Activated T-helper 9 cell treated with anti-CD3 and anti-CD28 coated beads, Interleukin-2, amount 50 U/mL, for 16 hours (primary cell): ENCODE results near the gene HAAO.

Experiments
- DNase-seq: peaks from one replicate; pipeline ENCODE4 v3.0.0-alpha.2; 2020; ENCODE audit warnings: low read depth

Gene HAAO

DNA sequence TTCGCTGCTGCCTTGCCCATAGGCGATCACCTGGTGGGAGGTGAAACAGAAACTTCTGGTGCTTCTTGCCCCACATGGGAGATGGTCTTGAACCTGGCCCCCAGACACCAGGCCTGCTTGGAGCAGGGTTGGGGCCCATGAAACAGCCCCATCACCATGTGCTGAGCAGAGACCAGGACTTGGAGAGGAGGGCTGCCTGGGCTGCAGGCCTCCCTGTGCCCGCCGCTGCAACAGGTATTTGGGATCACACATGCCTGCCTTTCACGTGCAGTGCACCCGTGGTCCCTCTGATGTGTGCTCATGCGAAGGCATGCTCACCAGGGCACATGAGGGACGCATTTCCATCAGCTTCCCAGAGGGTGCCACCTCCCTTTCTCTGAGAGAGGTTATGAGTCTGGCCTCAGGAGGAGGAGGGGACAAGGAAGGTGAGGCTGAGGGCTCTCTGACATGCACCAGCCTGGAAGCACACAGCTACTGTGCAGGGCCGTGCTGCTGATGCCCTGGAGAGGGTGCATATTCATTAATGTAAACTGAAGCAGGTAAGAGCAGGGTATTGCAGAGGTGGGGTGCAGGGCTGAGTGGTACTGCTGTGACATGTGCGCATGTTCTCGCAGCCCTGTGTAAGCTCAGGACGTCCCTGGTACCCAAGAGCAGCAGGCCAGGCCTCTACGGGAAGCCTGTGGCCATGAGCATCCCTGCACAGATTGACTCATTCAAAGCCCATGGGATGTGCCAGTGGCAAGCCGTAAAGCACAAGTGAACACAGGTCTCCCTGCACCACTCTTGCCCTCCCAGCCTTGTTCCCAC, 24.3 kb downstream of the HAAO start:
- DNase-seq = no peak

DNA sequence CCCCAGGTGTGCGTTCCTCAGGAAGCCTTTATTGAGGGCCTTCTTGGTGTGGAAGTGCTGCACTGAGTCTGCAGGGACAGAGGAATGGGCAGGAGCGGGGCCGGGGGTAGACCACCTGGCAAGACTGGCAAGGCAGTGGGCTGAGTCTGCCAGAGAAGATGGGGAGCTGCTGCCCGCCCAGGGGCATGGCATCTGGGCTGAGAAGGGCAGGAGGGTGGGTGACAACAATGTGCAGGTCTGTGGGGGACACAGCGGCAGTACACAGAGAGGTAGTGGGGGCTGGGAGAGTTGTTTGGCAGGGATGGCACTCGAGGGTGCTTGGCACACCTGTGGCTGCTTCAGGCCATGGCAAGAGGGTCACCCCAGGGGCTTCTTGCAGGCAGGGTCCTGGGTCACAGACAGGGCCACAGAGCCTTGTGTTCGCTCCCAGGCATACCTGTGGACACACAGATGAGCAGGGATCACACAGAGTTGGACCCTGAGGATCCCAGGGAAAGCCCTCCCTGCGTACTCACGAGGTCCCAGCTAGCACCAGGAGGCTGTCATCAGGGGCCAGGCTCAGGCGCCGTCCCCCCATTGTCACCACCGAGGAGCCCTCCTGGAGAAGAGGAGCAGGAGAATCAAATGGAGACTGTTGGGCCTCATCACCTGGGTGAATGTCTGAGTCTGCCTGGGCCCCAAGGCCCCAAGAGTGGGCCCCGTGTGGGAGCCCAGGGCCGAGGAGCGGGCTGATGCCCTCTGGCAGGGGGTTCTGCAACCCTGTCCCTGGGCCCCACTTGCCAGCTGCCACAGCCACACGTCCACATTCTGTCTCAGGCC, 25.1 kb downstream of the HAAO start:
- no peak for DNase-seq

DNA sequence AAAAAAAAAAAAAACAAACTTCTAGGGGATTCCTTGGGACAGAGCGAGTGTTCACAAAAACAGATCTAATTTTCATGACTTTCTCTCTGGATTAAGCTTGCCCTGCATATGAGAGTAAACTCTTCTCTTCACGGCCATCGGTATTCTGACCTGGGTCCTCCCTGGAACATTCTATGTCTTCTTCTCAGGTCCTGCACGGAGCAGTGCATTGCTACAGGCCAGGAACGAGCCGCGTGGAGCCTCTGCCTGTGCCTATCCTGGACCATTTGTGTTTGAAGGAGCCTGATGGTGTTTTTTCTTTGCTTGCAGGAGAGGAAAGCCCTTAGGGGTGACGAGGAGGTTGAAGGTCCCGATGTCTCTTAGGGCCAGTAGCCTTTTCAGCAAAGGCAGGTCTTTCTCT, 26.7 kb downstream of the HAAO start:
- DNase-seq = no peak

DNA sequence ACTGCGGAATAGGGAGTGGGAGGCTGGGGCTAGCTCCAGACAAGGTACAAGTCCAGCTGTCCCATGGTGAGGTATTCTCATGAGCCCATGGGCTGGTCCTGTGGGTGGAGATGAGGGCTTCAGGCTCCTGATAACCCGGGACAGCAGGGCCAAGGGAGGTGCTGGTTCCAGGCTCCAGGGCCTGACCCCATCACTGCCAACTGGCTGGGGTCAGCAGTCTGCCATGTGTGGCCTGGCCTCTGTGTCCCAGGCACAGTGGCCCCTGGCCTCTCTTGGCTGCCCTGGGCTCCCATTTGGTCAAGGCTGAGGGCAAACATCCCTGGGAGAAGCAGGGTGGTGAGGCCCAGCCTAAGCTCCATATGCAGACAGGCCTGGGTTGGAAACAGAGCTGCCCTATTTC, 27.5 kb downstream of the HAAO start:
- DNase-seq = no peak

DNA sequence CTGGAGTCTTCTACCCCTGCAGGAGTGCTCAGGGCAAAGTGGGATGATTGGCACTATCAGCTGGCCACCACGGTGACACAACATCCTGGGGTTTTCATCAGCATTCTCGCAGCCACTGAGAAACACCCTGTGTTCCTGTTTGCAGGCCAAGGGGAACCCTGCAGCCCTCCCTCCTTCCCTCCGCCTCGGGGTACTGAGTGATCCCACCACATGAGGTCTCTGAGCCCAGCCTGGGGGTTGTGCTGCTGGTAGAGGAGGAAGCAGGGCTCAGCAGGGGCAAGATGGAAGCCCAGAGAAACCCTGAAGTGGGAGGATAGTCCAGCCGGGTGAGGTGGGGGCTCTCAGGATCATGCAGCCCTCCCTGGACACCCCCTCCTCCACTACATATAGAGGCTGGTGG, 28.3 kb downstream of the HAAO start, which contains the start of gene OXER1:
Gene OXER1, minus strand, starts transcription at position 40 of the 400 bp plus-strand sequence. CDS start 73 bp downstream, outside the sequence.
- no peak for DNase-seq

DNA sequence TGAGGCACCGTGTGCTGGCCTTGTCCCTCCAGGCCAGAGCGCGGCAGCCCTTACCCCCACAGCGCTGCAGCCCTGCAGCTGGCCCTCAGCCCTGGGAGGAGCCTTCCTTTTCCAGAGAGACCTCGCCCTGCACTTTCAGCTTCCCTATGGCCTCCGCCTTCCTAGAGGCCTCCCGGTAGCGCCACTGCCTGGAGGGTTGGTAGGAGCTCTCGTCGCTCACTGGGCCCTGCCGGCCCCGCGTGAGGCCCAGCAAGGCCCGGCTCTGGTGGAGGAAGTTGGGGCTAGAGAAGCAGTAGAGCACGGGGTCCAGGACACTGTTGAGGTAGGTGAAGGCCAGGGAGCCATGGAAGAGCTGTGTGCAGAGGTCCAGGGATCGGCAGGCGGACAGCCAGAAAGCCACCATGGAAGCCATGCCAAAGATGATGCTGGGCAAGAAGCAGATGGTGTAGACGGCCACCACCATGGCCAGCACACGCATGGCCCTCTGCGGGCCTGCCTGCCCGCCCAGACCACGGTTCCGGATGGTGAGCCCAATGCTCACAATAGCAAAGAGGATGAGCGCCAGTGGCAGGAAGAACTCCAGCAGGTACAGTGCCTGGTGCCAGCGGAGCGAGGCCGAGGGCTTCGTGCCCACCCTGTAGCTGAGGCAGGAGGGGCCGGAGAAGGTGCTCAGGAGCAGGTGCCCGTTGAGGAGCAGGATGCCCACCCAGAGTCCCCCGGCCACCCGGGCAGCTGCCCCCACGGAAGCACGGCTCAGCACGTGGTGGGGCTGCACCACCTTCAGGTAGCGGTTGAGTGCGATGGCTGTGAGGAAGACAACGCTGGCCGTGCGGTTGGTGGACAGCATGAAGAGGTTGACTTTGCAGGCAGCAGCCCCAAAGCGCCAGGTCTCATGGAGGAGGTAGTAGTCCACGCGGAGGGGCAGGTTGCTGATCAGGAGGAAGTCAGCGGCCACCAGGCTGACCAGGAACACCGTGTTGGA, 29.3 kb downstream of the HAAO start:
- DNase-seq = no peak

DNA sequence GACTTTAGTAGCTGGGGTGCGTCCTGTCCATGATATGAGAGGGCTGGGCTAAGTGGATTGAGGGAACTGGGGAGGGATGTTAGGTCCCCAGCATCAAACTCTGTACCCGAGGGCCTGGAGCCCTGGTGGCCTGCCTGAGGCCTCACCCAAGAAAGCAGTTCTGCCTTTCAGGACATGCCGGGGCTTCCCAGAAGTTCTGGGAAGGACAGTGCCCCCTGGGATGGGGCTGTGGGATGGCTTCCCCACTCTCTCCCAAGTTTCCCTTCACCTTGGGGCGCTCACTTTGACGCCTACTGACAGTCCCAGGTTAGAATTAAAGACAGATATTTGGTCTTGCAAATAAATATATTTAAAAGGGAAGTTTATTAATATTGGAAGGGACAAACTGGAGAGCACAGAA, 30.2 kb downstream of the HAAO start:
- no peak for DNase-seq

DNA sequence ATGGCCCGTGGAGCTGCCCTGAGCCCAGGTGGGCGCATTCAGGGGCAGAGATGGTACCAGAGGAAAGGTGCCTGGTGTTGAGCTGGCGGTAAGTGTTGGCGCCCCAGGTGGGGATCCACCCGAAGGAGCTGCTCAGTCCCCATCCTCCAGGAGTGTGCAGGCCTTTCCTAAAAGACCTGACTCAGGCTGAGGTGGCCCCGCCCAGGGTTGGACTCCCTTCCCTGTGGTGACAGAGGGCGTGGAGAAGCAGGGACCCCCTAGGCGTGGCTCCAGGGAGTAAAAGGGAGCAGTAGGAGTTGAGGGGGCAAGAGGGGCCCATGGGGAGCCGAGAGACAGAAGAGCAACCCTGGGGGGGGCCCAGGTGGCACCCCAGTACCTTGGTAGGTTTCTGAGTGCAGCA, 30.8 kb downstream of the HAAO start:
- no peak for DNase-seq

DNA sequence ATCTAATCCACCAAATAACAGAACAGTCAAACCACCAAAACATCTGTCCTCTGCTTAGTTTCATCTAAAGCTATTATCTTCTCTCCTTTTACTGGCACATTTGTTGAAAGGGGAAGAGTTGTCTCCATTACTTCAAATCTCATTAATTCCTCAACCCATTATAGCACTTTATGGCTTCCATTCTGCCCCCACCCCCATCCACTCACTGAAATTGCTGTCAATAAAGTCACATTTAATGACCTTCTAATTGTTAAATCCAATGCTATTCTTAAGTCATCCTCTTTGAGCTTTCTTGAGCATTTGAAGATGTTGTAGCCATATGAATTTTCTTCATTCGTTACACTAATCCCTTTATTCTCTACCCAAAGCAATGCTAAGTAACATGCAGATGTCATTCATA, 33.6 kb downstream of the HAAO start:
- no peak for DNase-seq

DNA sequence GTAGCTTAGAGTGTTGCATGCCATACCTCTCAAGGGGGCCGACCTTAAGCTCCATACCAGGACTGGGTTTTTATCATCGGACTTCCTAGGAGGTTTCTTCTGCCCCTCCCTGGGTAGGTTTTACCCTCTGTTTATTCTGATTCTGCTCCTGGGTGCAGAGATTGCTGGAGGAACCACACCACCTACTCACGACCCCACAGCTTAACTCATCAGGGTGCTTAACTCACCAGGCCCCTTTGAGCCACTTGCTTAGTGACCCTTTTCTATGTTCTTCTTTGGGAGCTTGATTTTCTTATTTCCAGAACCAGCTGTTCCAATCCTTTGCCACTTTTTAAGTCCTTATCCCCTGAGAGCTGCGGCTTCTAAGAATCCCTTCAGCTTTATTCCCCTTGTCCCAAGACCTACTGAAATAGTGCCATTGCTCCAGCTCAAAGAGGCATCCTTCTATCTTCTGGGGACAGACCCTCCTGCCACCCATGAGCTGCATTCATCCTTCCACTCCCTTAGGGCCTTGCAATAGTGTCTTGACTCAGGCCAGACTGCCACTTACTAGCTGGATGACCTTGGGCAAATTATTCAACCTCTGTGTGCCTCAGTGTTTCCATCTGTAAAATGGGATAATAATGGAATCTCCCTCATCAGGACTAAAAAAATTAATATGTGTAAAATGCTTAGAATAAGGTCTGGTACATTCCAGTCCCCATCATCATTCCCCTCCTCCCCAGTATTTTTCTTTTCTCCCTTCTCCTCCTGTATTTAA, 34.2 kb downstream of the HAAO start:
- no peak for DNase-seq

DNA sequence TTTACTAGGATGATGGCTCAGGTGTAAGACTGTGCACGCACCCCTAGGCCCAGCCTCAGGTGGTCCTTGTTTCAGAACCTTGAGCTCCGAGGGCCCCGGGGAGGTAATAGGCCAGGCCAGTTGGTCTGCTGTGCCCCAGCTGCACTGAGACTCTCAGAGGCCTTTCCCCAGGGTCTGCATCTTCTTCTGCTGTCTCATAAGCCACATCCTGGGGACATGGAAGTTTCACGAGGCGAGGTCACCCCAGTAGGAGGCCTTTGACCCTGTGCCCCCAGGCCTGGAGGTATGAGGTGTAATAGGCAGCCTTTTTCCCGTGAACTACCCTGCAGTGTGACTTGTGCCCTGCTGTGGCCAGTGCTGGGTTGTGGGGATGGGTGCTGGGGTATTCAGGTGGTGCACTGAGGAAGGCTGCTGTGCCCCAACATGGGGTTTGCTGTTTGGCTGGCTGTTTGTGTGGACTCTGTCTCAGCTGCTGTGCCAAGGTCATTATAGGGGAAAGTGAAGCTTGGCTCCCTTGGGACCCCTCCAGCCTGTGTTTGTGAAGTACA, 35.3 kb downstream of the HAAO start:
- DNase-seq = no peak

DNA sequence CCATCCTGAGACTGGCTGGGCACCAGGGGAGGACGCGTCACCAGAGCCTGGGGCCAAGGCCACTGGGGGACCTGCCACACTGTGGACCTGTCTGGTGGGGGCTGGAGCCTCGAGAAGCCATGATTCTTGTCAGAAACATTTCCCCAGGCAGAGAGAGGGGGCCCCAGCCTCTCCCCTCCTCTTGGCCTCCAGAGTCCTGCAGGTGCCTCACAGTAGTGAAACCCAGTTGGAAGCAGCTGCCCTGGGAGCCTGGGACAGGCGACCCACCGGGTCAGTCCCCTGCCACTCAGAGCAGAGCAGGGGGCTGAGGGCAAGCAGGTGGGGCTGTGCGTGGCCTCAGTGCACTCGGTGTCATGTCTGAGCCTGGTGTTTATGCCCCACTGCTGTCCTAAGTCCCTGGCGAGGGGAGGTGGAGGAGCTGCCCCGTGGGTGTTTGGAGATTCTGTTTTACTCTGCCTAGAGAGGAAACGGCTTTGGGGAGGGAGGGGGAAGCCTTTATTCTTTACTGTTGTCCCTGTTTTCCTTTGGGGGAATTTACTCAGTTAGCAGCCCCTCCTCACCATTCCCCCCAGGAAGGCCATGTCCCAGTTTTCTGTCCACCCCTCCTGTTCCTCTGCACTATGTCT, 36.1 kb downstream of the HAAO start:
- no peak for DNase-seq

DNA sequence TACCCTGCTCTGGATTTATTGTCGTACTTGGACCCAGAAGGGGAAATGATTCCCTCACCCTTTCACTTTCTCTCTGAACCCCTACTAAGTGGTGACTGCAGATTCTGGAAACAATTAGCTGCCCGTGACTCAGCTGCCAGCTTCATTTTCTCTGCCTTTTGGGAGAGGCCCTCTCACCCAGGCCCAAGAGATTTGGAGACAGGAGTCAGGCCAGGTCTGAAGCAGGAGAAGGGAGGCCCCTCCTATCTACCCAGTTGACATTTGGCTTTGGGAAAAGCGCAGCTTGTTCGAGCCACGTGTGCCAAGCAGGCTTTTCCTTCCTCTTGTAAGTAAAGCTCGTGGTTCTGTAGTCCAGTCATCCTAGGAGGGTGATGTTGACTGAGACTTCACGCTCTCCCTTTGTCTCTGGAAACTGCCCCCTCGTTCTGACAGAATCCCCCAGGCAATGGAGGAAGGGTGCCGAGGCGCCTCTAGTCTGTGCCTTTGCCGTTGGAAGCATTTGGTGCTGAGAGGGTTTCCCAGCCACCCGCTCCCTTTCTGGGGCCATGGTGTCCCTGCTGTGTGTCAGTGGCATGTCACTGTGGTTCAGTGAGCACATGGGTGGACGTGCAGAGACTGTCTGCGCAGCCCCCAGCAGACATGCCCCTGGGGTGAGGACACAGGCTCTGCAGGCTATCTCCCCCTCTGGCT, 37.0 kb downstream of the HAAO start:
- no peak for DNase-seq

DNA sequence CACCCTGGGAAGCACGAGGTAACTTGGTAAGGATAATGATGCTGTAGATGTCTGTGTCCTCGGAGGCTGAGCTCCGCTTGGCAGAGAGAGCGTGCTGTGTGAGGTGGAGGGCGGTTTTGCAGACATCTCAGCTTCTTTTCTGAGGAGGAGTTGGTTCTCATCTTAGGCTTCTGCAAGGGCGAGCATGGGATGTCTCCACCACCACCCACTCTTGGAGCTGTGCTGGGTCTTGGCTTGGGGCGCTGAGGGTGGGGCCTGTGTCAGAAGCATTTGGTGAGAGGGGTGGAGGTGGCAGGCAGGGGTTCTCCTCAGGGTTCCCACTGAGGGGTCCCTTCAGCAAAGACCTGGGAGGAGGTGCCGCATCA, 37.6 kb downstream of the HAAO start:
- DNase-seq = no peak

DNA sequence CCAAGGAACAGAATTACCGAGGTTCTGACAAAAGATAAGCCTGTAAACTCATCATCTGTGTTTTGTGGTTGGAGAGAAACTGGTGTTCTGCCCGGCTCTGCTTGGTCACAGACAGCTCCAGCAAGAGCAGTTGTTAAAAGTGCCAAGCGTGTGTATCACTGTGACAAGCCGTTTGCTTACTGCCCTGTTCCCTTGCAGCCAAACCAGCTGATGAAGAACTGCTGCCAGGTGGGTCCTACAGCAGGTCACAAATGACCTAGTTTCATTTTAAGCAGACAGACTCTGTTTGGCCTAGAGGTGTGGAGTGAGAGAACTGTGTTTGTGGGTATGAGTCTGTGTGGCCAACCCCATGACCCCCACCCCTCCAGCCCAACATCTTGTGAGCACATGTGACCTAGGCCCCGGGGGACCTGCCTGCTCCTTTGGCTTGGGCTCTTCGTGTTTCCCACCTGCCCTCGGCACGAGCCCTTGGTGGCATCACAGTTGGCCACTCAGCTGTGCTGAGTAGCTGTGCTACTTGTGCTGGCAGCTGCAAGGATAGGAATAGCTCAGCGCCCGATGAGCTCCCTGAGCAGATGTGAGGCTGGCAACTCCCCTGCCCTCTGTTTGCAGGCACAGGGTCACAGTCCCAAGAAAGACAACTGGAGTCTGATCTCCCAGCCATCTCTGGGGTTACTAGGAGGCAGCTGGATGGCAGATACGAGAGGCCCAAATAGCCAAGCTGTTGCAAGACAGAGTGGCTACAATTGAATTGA, 38.2 kb downstream of the HAAO start:
- no peak for DNase-seq

DNA sequence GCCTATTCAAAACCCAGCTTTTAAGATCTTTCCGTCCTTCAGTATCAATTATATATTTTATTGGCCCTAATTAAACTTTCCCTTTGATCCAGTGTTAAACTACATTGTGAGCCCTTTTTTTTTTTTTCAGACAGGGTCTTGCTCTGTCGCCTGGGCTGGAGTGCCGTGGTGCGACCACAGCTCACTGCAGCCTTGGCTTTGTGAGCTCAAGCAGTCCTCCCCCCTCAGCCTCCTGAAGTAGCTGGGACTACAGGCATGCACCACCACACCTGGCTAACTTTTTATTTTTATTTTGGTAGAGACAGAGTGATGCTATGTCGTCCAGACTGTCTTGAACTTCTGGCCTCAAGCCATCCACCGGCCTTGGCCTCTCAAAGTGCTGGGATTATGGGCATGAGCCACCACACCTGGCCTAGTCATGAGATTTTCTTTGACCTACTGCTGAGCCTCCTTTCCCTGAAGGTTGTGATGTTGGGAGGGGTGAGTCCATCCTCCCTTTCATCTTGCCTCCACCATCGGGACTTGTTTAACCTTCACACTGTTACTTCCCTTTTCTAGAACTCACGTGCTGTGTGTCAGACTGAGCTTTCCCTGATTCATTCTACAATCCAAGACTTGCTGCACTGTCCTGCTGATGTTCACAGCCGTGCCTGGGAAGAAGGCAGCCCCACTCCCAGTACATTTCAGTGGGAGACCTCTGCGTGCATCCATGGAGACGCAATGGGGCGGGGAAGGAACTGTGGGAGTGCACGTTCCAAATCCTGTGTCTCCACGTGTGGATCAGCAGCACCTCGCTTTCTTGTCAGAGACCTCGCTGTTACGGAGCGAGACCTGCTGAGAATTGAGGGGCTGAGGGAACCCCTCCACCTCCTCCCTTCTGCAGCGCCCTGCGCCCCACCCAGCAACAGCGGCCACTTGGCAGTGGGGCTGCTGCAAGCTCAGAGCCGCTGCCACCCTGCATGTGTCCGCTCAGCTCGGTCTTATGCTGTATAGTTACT, 39.3 kb downstream of the HAAO start:
- no peak for DNase-seq

DNA sequence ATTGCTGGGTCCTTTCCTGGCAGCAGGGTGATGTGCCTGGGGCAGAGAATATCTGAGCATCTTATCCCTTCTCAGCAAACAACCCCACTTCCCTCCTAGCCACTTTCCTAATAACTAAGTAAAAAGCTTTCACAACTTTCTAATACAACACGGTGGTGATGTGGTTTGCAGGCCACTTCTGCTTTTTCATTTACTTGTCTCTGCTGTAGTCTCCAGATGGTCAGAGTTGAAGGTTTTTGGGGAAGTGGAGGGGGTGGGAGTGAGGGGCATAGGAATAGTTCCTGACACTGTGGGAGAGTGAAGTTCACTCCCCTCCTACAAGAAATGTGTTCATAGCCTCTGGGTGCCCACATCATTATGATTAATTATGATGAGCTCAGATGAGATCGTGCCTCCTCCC, 40.1 kb downstream of the HAAO start:
- DNase-seq = no peak

DNA sequence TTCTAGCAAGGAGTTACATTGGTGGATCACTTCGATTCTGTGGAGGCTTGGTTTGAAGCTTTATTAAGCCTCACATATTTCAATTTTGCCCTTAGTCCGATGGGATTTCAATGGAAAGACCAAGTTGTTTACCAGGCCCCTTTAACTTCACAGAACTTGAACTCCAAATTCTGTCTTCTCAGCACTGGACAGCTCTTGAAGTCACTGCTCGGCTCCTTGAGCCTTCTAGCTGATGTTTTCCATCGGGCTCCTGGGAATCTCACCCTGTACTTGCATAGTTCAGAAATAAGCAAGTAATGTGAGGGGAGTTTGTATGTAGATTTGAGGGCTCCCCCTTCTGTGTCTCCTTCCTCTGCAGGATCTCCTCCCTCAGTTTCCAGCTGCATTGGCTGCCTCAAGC, 43.5 kb downstream of the HAAO start:
- DNase-seq = no peak
